Panc1 (cell line): Measurements from ENCODE around the gene ZNF879.

Source experiments
- POLR2AphosphoS5 ChIP-seq: IDR thresholded peaks from 2 replicates; pipeline ENCODE4 v1.6.1; 2012; ENCODE audit warnings: mild to moderate bottlenecking, low read depth, low read length, moderate library complexity
- SIN3A ChIP-seq: IDR thresholded peaks from 2 replicates; pipeline ENCODE4 v1.6.1; 2012; ENCODE audit warnings: low read depth, mild to moderate bottlenecking, low read length, moderate library complexity, borderline replicate concordance; ENCODE audit not compliant: insufficient read depth
- TCF7L2 ChIP-seq: IDR thresholded peaks from 2 replicates; pipeline ENCODE4 v1.6.1; 2011; ENCODE audit warnings: mild to moderate bottlenecking, low read depth, low read length, inconsistent platforms
- TF ChIP-seq, protein P1 (sequence below): fragments of 450-650 bp; IDR thresholded peaks from 2 replicates; pipeline ENCODE4 v1.5.1; 2017; ENCODE audit warnings: mild to moderate bottlenecking
- TF ChIP-seq, protein P2 (sequence below), 2 experiments: IDR thresholded peaks; 2 replicates each; pipeline ENCODE4 v1.6.1; 2011 to 2012; ENCODE audit warnings: low read depth in 2 of 2, control low read depth in 1 of 2, low read length in 1 of 2, mild to moderate bottlenecking in 1 of 2, moderate library complexity in 1 of 2; ENCODE audit not compliant: insufficient read depth in 1 of 2

GRCh38 chr5:178983728-178984127, 39.9 kb upstream of the ZNF879 start:
- TF ChIP-seq, protein P1, sequence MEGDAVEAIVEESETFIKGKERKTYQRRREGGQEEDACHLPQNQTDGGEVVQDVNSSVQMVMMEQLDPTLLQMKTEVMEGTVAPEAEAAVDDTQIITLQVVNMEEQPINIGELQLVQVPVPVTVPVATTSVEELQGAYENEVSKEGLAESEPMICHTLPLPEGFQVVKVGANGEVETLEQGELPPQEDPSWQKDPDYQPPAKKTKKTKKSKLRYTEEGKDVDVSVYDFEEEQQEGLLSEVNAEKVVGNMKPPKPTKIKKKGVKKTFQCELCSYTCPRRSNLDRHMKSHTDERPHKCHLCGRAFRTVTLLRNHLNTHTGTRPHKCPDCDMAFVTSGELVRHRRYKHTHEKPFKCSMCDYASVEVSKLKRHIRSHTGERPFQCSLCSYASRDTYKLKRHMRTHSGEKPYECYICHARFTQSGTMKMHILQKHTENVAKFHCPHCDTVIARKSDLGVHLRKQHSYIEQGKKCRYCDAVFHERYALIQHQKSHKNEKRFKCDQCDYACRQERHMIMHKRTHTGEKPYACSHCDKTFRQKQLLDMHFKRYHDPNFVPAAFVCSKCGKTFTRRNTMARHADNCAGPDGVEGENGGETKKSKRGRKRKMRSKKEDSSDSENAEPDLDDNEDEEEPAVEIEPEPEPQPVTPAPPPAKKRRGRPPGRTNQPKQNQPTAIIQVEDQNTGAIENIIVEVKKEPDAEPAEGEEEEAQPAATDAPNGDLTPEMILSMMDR: no peak
- TF ChIP-seq SIN3A: no peak
- no peak for TF ChIP-seq POLR2AphosphoS5
- TF ChIP-seq, protein P2, sequence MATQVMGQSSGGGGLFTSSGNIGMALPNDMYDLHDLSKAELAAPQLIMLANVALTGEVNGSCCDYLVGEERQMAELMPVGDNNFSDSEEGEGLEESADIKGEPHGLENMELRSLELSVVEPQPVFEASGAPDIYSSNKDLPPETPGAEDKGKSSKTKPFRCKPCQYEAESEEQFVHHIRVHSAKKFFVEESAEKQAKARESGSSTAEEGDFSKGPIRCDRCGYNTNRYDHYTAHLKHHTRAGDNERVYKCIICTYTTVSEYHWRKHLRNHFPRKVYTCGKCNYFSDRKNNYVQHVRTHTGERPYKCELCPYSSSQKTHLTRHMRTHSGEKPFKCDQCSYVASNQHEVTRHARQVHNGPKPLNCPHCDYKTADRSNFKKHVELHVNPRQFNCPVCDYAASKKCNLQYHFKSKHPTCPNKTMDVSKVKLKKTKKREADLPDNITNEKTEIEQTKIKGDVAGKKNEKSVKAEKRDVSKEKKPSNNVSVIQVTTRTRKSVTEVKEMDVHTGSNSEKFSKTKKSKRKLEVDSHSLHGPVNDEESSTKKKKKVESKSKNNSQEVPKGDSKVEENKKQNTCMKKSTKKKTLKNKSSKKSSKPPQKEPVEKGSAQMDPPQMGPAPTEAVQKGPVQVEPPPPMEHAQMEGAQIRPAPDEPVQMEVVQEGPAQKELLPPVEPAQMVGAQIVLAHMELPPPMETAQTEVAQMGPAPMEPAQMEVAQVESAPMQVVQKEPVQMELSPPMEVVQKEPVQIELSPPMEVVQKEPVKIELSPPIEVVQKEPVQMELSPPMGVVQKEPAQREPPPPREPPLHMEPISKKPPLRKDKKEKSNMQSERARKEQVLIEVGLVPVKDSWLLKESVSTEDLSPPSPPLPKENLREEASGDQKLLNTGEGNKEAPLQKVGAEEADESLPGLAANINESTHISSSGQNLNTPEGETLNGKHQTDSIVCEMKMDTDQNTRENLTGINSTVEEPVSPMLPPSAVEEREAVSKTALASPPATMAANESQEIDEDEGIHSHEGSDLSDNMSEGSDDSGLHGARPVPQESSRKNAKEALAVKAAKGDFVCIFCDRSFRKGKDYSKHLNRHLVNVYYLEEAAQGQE (IDR thresholded peaks at IDR 0.05; ENCODE audit: insufficient read depth in 1 of 2, low read depth in 2 of 2, low read length in 1 of 2): no peak
- no peak for TF ChIP-seq TCF7L2
